GM21390 (cell line): ENCODE measurements around the gene UCMA.
"Not testable (repeated sequence)": the region's sequence is repeated elsewhere in the genome, so short reads cannot be mapped to it uniquely, and the experiment has no call there.

Experiments used
- ATAC-seq: cut with Tn5 transposase; IDR thresholded peaks from one replicate; pipeline ENCODE4 v1.9.1; 2021; ENCODE audit not compliant: unreplicated experiment

UCMA gene, protein sequence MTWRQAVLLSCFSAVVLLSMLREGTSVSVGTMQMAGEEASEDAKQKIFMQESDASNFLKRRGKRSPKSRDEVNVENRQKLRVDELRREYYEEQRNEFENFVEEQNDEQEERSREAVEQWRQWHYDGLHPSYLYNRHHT

DNA sequence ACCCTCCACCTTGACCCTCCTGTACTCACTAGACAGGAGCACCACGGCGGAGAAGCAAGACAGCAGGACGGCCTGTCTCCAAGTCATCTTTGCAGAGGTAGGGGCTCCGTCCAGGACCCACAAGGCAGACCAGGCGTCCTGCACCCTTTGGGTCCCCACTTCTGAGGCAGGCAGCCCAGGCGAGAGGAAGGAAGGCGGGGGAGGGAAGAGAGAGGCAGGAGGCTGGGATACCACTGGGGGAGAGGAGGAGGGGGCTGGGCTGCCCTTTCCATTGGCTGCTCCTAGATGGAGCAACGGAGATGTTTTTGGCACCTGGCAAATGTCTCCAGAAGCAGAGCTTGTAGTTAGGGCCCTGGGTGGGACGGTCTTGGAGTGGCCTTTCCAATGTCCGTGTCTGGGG is at the start of gene UCMA:
Gene UCMA (minus strand): TSS at position 203 of the 400 bp plus-strand sequence. CDS start 116 bp downstream, at position 87.
- ATAC-seq: no peak

DNA sequence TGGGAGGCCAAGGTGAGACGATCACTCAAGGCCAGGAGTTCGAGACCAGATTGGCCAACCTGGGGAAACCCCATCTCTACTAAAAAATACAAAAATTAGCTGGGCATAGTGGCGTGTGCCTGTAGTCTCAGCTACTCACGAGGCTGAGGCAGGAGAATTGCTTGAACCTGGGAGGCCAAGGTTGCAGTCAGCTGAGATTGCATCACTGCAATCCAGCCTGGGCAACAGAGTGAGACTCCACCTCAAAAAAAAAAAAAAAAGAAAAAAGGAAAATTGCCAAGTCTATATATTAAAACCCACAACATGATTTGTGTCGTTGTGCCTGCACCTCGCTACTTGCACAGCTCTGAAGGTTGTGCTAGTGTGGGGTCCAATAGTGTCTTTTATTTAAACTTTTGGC is 48.2 kb upstream of the UCMA start:
- not testable (repeated sequence) for ATAC-seq

DNA sequence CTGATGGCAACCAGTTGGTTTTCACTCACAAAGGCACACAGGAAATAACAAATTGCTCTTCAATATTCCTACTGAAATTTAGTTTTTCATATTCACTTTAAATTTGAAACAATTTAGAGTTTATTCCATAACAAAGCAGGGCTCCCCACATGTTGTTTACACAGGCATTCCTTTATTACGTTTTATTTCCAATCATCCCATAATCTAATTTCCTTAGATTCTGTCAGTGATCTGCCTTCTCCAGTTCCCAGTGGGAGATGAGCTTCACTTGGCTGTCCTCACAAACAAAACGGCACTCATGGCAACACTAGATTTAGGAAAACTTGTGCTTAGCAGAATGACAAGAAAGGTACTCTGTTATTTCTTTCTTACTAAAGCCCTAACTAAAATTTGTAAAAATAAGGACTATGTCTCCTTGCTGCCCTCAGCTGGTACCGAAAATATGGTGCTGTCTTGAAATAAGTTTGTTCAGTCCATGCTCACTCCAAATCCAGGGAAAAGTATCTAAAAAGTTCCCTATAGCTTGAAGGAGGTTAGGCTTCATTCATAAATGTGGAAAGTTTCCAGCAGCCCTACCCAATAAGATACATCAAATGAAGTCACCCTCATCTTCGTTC is 42.7 kb upstream of the UCMA start:
- no peak for ATAC-seq

DNA sequence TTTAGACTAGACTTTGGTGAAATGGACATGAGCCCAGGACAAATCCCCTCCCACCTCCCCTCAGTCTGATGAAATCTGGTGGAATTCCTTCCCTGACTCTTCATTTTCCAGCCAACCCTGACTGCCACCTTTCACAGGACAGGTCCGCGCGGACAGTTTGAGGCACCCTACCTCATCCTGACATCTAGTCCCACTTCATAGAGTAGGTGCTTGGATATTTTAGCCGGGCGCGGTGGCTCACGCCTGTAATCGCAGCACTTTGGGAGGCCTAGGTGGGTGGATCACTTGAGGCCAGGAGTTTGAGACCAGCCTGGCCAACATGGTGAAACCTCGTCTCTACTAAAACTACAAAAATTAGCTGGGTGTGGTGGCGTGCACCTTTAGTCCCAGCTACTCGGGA is 42.0 kb upstream of the UCMA start:
- not testable (repeated sequence) for ATAC-seq

GRCh38 chr10:13272164-13272571 is 38.0 kb upstream of the UCMA start:
- ATAC-seq: no peak

- peak; percentile 79 for ATAC-seq
Measured at GRCh38 chr10:13271552-13272163, 37.5 kb upstream of the UCMA start.

GRCh38 chr10:13270877-13271551 is 36.8 kb upstream of the UCMA start:
- ATAC-seq: no peak

DNA sequence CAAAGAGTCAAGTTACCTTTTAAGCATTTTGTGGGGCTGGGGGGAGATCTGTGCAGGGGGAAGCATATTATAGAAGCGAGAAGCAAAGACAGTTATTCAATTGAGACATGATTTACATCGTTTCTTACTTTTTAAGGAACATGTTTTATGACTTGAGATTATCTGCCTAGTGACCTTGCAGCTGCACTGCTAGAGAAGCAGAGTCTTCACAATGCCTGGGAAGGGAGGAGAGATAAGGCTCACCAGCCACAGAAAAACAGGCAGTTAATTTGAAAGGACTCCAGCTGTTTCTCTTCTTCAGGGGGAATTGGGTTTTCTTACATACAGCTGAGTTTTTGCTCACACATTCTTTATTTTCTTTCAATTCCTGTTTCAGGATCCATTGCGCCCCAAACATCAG is 34.7 kb upstream of the UCMA start:
- no peak for ATAC-seq

- no peak for ATAC-seq
Measured at GRCh38 chr10:13268310-13268709, 34.1 kb upstream of the UCMA start.

DNA sequence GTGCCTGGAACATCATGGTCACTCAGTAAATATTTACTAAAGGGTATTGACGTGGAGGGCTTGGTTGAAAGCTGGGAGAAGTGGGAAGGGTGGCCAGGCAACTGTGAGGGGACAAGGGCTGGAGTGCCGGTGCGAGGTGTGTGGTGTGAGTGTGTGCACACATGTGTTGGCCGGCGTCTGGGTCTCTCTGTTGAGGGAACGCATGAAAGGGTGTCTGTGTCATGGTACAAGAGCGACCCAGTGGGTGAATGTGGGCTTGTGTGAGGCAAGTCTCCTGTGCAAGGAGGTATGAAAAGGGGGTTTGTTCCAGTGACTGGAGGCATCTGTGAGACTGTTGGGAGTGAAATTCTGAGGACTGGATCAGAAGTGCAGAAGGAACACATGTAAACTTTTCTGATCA is 29.4 kb upstream of the UCMA start:
- ATAC-seq: no peak

GRCh38 chr10:13262433-13262832 is 28.3 kb upstream of the UCMA start:
- no peak for ATAC-seq

- ATAC-seq: no peak
Measured at GRCh38 chr10:13257621-13258140, 23.5 kb upstream of the UCMA start.

GRCh38 chr10:13256627-13257026 is 22.5 kb upstream of the UCMA start:
- ATAC-seq: no peak

GRCh38 chr10:13253726-13254125 is 19.6 kb upstream of the UCMA start:
- no peak for ATAC-seq

DNA sequence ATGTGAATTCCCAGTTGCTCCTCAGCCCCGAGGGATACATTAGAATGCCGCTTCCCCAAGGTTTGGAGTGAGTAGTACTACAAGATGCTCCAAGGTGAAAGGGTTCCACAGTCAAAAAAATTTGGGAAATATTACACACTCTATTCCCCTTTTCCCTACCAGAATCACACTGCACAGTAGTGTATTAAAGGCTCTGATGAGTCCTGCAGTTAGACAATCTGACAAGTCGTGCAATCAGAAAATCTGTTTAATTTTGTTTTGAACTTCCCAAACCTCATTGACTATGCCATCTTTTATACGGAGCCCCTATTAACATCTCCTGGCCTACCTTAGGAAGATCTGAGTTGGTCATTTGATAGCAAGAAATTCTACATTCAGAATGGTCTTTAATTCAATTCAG is 13.6 kb upstream of the UCMA start:
- no peak for ATAC-seq

GRCh38 chr10:13247246-13247645 is 13.1 kb upstream of the UCMA start:
- ATAC-seq: no peak

DNA sequence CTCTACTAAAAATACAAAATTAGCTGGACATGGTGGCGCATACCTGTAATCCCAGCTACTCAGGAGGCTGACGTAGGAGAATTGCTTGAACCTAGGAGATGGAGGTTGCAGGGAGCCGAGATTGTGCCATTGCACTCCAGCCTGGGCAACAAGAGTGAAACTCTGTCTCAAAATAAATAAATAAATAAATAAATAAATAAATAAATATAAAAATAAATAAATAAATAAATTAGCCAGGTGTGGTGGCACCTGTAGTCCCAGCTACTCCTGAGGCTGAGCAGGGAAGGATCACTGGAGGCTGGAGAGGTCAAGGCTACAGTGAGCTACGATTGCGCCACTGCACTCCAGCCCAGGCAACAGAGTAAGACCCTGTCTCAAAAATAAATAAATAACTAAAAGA is 8.1 kb upstream of the UCMA start:
- ATAC-seq: not testable (repeated sequence)

GRCh38 chr10:13241613-13242012 is 7.4 kb upstream of the UCMA start:
- ATAC-seq: no peak

DNA sequence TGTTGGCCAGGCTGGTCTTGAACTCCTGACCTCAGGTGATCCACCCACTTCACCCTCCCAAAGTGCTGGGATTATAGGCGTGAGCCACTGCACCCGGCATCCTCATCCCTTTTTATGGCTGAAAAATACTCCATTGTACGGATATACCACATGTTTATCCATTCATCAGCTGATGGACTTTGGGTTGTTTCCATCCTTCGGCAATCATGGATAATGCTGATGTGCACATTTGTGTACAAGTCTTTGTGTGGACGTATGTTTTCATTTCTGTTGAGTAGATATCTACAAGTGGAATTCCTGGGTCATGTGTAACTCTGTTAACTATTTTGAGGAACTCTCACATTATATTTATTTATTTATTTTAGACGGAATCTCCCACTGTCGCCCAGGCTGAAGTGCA is 5.7 kb upstream of the UCMA start:
- ATAC-seq: no peak

DNA sequence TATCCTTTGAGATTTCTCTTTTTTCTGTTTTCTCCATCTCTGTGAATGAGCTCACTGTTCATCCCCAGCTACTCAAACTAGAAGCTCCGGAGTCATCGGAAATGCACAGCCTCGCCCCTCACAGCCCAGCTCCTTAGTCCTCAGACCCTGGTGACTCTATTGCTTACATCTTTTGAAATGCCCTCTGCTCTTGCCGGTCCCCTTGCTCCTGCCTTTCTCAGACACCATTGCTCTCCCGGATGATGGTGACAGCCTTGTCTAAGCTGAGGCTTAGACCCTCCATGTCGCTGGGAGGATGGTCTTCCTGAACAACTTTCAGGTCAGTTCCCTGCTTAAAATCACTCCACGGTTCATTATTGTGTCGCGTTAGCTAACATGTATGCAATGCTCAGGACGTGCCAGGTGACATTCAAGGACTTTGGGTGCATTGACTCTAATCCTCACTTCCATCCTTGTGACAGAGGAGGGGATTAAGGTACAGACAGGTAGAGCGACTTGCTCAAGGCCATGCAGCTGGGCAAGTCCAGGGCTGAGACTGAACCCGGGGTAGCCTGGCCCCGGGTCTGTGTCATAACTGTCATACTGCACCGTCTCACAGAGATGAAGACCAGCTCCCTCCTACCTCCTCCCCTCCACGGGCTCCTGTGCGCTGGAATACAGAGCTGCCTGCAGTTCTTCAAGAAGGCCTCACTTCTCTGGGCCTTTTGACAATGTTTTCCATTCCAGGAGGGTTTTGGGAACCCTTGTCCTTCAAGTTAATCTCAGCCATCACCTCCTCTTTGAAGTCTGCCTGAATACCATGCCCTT is 4.3 kb upstream of the UCMA start:
- ATAC-seq: no peak

- ATAC-seq: no peak
Measured at GRCh38 chr10:13236638-13237037, 2.5 kb upstream of the UCMA start.
